IPS-15b (cell line): Measurements from ENCODE around the gene BRCA2.

Experiments used
- H3K27me3 ChIP-seq: one replicate; pipeline ENCODE4 v1.6.1; 2013; ENCODE audit warnings: low read length; ENCODE audit not compliant: control insufficient read depth, insufficient read depth
- H3K36me3 ChIP-seq: one replicate; pipeline ENCODE4 v1.6.1; 2013; ENCODE audit warnings: low read length; ENCODE audit not compliant: control insufficient read depth, insufficient read depth
- H3K4me1 ChIP-seq: one replicate; pipeline ENCODE4 v1.6.1; 2013; ENCODE audit warnings: mild to moderate bottlenecking, low read length; ENCODE audit not compliant: control insufficient read depth, insufficient read depth
- H3K4me3 ChIP-seq: one replicate; pipeline ENCODE4 v1.5.1; 2013; ENCODE audit warnings: low read depth, low read length
- H3K9ac ChIP-seq: one replicate; pipeline ENCODE4 v1.6.1; 2013; ENCODE audit warnings: low read depth, mild to moderate bottlenecking, low read length
- H3K9me3 ChIP-seq: one replicate; pipeline ENCODE4 v1.6.1; 2013; ENCODE audit warnings: mild to moderate bottlenecking, low read length; ENCODE audit not compliant: control insufficient read depth, insufficient read depth

BRCA2 gene, protein sequence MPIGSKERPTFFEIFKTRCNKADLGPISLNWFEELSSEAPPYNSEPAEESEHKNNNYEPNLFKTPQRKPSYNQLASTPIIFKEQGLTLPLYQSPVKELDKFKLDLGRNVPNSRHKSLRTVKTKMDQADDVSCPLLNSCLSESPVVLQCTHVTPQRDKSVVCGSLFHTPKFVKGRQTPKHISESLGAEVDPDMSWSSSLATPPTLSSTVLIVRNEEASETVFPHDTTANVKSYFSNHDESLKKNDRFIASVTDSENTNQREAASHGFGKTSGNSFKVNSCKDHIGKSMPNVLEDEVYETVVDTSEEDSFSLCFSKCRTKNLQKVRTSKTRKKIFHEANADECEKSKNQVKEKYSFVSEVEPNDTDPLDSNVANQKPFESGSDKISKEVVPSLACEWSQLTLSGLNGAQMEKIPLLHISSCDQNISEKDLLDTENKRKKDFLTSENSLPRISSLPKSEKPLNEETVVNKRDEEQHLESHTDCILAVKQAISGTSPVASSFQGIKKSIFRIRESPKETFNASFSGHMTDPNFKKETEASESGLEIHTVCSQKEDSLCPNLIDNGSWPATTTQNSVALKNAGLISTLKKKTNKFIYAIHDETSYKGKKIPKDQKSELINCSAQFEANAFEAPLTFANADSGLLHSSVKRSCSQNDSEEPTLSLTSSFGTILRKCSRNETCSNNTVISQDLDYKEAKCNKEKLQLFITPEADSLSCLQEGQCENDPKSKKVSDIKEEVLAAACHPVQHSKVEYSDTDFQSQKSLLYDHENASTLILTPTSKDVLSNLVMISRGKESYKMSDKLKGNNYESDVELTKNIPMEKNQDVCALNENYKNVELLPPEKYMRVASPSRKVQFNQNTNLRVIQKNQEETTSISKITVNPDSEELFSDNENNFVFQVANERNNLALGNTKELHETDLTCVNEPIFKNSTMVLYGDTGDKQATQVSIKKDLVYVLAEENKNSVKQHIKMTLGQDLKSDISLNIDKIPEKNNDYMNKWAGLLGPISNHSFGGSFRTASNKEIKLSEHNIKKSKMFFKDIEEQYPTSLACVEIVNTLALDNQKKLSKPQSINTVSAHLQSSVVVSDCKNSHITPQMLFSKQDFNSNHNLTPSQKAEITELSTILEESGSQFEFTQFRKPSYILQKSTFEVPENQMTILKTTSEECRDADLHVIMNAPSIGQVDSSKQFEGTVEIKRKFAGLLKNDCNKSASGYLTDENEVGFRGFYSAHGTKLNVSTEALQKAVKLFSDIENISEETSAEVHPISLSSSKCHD (N-terminal part only)

DNA sequence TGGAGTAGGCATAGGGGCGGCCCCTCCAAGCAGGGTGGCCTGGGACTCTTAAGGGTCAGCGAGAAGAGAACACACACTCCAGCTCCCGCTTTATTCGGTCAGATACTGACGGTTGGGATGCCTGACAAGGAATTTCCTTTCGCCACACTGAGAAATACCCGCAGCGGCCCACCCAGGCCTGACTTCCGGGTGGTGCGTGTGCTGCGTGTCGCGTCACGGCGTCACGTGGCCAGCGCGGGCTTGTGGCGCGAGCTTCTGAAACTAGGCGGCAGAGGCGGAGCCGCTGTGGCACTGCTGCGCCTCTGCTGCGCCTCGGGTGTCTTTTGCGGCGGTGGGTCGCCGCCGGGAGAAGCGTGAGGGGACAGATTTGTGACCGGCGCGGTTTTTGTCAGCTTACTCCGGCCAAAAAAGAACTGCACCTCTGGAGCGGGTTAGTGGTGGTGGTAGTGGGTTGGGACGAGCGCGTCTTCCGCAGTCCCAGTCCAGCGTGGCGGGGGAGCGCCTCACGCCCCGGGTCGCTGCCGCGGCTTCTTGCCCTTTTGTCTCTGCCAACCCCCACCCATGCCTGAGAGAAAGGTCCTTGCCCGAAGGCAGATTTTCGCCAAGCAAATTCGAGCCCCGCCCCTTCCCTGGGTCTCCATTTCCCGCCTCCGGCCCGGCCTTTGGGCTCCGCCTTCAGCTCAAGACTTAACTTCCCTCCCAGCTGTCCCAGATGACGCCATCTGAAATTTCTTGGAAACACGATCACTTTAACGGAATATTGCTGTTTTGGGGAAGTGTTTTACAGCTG, at the start of gene BRCA2, which contains the start of gene ZAR1L:
TSS of gene BRCA2 (plus strand) at position 271 of the 790 bp plus-strand sequence. CDS start 953 bp downstream, outside the sequence.
TSS of gene ZAR1L (minus strand) at position 126 of the 790 bp plus-strand sequence. CDS start 3,438 bp downstream, outside the sequence.
- no peaks in the 10 kb centered on the region for H3K27me3 ChIP-seq
- H3K9ac ChIP-seq = peak within 1 kb of the TSS; percentile 92
- H3K4me1 ChIP-seq = no peaks in the 10 kb centered on the region
- peak within 1 kb of the TSS; percentile 91 for H3K4me3 ChIP-seq
- H3K36me3 ChIP-seq = no peaks in the 10 kb centered on the region
- no peaks in the 10 kb centered on the region for H3K9me3 ChIP-seq

DNA sequence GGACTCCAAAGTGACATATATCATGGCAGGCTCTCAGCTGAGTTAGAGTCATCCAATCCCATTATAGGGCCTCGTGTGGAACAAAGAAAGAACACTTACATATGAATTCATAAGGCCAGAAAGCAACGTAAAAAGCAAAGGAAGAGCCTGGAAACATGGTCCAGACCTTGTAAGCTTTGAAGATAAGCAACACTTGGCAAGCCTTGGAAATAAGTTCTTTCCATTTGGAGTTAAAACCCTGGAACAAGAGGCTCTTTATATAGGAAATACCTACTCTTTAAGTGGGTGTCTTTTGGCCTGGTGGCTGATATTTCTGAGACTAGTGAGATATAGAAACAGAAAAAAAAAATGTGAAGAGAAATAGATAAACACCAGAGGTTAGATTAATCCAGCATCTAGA, 49.6 kb upstream of the BRCA2 start:
- H3K27me3 ChIP-seq = no peaks in the 10 kb centered on the region
- H3K9ac ChIP-seq = no peak overlapping the region
- no peaks in the 10 kb centered on the region for H3K9me3 ChIP-seq
- H3K4me1 ChIP-seq = no peaks in the 10 kb centered on the region
- no peaks in the 10 kb centered on the region for H3K36me3 ChIP-seq
- no peak overlapping the region for H3K4me3 ChIP-seq

DNA sequence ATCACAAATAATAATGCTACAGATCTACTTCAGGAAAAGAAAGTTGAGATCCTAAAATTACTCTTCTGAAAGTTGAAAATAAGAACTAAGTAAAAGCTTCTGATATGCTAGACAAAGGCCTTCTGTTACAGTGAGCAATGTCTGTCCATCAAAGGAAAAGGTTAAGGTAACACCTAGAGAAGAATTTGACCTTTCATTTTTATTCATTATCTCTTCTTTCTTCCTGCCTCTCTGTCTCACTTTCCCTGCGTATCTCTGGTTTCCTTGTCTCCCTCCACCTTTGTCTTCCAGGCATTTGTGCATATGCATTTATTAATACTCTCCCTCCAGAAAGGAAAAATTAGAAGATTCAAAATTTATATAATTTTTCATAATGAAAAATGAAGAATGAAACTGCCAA, 49.2 kb upstream of the BRCA2 start:
- Histone ChIP-seq H3K36me3 (no peaks in the 10 kb centered on the region), H3K4me1 (no peaks in the 10 kb centered on the region), H3K27me3 (no peaks in the 10 kb centered on the region), H3K4me3 (no peak overlapping the region), H3K9ac (no peak overlapping the region), H3K9me3 (no peaks in the 10 kb centered on the region)

DNA sequence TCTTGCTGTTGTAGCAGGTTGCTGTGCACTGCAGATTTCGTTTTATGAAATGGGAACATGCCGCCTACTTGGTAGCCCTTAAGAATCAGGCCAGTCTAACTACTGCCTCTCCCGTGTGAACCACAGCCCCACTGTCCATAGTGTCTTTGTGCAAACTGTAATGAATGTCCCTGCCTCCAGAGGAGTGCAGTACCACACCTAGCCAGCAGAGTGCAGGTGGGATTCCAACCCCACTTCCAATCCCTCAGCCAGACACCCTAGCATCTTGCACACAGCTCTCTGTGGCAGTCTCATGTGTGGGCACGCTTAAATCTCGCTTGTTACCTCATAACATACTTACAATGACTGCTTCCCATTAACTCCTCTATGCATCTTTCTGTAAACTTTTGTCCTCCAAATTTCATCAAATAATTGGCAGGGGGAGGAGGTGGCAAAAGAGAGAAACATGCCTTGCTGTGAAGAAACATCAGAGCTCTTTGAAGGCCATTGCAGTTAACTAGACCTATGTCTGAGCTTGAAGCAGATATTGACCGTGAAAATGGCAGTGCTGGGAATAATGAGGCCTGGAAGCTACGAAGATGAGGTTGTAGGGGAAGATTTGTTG, 47.4 kb upstream of the BRCA2 start:
- H3K36me3 ChIP-seq = no peaks in the 10 kb centered on the region
- H3K9ac ChIP-seq = no peak overlapping the region
- H3K4me1 ChIP-seq = no peaks in the 10 kb centered on the region
- no peaks in the 10 kb centered on the region for H3K9me3 ChIP-seq
- no peak overlapping the region for H3K4me3 ChIP-seq
- H3K27me3 ChIP-seq = no peaks in the 10 kb centered on the region

DNA sequence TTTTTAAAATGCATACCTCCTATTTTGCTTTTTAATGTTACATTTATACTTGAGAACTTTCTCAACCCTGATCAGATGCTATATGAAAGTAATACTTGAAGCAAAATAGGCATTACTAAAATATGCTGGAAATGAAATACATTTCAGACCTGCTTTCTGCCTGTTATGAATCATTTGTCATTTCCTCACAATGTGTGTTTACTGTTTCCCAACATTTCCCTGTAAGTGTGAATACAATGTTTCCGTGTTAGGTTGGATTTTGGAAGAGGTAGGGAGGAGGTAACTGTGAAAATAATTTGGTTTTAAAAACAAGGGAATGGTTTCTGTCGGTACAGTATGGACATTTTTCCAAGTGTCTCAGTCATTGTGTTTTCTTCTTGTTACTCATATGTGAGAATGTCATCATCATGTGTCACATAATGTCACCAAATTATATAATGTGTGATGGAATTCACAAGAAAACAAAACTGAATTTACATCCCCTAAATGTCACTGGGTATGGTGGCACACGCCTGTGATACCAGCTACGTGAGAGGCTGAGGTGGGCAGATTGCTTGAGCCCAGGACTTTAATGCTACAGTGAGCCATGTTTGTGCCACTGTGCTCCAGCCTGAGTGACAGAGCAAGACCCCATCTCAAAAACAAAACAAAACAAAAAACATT, 43.2 kb upstream of the BRCA2 start:
- Histone ChIP-seq H3K9me3 (no peaks in the 10 kb centered on the region), H3K9ac (no peak overlapping the region), H3K4me1 (no peaks in the 10 kb centered on the region), H3K4me3 (no peak overlapping the region), H3K27me3 (no peaks in the 10 kb centered on the region), H3K36me3 (no peaks in the 10 kb centered on the region)

DNA sequence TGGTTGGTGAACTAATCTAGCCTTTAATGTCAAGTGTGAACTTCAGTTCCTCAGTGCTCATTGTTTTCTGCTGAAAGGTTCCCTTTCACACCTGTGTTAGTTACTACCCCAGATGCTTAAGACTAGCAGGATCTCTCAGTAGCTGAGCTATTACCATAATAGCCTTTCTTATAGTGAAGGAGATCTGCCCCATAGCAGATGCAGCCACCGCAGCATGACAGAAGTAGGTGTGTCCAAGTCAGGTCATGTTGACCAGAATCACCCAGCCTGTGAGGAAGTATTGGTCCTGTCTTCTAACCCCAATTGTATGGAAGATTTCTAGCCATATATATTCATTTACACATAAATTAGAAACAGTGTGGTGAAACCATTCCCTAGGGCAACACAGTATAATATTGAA, 37.5 kb upstream of the BRCA2 start:
- Histone ChIP-seq H3K4me1 (no peaks in the 10 kb centered on the region), H3K36me3 (no peaks in the 10 kb centered on the region), H3K27me3 (no peaks in the 10 kb centered on the region), H3K9ac (no peak overlapping the region), H3K4me3 (no peak overlapping the region), H3K9me3 (no peaks in the 10 kb centered on the region)

DNA sequence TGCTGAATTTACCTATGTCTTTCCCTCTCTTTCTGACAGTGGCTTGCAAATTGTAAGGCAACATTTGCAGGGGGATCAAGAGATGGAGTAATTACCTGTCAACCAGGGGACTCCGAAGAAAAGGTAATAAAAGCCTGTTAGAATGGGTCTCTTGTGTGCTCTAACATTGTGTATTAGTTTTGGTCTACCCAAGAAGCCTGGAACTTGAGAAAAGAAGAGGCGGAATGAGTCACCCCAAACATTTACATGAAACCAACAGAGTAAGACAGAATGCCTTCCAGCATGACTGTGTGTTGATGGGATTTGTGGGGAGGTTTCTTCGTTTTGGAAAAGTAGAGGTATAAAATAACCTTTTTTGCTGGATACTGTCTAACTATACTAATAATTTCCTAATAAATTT, 36.9 kb upstream of the BRCA2 start:
- H3K36me3 ChIP-seq = no peaks in the 10 kb centered on the region
- no peaks in the 10 kb centered on the region for H3K27me3 ChIP-seq
- no peak overlapping the region for H3K9ac ChIP-seq
- H3K4me1 ChIP-seq = no peaks in the 10 kb centered on the region
- H3K4me3 ChIP-seq = no peak overlapping the region
- H3K9me3 ChIP-seq = no peaks in the 10 kb centered on the region

DNA sequence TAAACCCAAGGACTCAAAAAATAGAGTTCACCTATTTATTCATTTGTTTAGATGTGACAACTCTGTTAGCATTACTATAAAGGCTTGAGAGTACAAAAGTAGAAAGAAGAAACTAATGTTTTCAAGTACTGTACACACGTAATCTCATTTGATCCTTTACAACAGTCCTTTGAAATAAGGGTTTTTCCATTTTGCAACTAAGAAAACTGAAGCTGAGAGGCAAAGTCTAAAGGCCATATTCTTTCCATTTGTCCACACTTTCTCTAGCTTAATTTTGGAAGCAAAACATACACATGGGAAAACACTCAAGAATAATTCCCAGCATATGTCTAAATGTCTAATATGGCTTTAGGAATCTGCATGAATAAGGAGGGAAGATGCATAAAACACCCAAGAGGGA, 34.2 kb upstream of the BRCA2 start:
- no peak overlapping the region for H3K4me3 ChIP-seq
- H3K36me3 ChIP-seq = no peaks in the 10 kb centered on the region
- H3K9me3 ChIP-seq = no peaks in the 10 kb centered on the region
- H3K4me1 ChIP-seq = no peaks in the 10 kb centered on the region
- H3K27me3 ChIP-seq = no peaks in the 10 kb centered on the region
- no peak overlapping the region for H3K9ac ChIP-seq

DNA sequence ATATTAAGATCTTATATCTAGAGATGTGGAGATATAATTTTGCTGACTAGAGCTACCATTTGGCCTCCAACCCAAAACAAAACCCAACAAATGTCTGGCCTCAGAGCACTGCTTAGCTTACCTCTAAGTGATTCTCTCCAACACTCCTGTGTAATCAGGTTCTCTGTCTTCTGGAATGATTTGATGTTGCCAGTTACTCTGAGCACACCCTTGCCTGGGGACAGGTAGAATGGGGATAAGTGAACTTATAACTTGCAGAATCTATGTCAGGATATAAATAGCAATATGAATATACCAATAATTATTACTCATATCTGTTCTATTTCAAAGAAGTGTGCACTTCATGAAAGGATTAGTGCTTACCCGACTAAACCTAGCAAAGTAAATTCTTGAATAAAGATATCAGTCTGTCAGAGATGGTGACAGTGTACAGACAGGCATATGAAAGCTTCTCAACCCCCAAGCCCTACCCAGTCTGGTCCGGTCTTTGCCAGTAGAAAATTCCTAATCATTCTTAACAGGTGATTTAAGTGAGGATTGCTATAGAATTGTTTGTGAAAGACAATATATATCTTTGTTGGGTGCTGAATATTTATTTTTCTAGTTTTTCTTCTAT, 33.1 kb upstream of the BRCA2 start:
- no peak overlapping the region for H3K9ac ChIP-seq
- H3K27me3 ChIP-seq = no peaks in the 10 kb centered on the region
- H3K9me3 ChIP-seq = no peaks in the 10 kb centered on the region
- H3K4me1 ChIP-seq = no peaks in the 10 kb centered on the region
- H3K4me3 ChIP-seq = no peak overlapping the region
- H3K36me3 ChIP-seq = no peaks in the 10 kb centered on the region
